ENCODE results near the gene RSRC1. TPM values are rescaled to one million over a fixed set of nuclear protein-coding genes. Genes with fewer than 3 reads are reported as not detected.
A peak's percentile ranks its signal among the peaks of the same experiment; 100 is the strongest.

Gene RSRC1
- total RNA-seq, 1 donor from 2014 or later = 80.5 TPM

DNA sequence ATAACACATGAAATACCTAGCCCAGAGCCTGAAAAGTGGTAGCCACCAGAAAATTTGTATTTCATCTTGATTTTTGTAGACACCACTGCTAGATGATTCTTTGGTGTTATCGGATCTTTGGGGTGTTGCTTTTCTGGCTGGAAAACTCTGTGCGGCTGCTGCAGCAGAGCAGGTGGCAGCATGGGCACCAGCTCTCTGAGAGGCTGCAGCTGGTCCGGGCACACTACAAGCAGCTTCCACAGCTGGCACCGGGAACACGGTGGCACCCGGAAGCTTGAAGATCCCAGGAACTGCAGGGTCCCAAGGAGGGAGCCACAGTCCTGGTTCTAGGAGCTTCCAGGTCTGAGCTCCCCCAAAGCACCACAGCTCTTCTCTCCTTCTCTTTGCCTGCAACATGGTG lies 249.4 kb downstream of the RSRC1 start:
- Histone ChIP-seq H3K4me3 (no peak overlapping the region), H3K9me3 (ENCODE audit: low read depth) (no peaks in the 10 kb centered on the region), H3K9ac (no peak overlapping the region), H4K20me1 (ENCODE audit: low read depth) (no peaks in the 10 kb centered on the region), H3K79me2 (ENCODE audit: low read depth) (no peaks in the 10 kb centered on the region), H2AFZ (replicated peaks) (no peak overlapping the region), H3K27me3 (no peaks in the 10 kb centered on the region), H3K4me1 (peaks cover 11% of the 10 kb centered on the region), H3K27ac (no peak overlapping the region), H3F3A (ENCODE audit: low read depth) (no peaks in the 10 kb centered on the region), H3K36me3 (no peaks in the 10 kb centered on the region), H3K4me2 (no peak overlapping the region)
- TF ChIP-seq EZH2phosphoT487 (IDR thresholded peaks at IDR 0.05) = no peak
- TF ChIP-seq, protein P1, sequence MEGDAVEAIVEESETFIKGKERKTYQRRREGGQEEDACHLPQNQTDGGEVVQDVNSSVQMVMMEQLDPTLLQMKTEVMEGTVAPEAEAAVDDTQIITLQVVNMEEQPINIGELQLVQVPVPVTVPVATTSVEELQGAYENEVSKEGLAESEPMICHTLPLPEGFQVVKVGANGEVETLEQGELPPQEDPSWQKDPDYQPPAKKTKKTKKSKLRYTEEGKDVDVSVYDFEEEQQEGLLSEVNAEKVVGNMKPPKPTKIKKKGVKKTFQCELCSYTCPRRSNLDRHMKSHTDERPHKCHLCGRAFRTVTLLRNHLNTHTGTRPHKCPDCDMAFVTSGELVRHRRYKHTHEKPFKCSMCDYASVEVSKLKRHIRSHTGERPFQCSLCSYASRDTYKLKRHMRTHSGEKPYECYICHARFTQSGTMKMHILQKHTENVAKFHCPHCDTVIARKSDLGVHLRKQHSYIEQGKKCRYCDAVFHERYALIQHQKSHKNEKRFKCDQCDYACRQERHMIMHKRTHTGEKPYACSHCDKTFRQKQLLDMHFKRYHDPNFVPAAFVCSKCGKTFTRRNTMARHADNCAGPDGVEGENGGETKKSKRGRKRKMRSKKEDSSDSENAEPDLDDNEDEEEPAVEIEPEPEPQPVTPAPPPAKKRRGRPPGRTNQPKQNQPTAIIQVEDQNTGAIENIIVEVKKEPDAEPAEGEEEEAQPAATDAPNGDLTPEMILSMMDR (IDR thresholded peaks at IDR 0.05) = no peak
- TF ChIP-seq EZH2 (IDR thresholded peaks at IDR 0.05) = no peak
- H3K27ac Mint-ChIP-seq = no peak overlapping the region
- H3K27me3 Mint-ChIP-seq (ENCODE audit: insufficient read depth, low read depth) = no peaks in the 10 kb centered on the region
- H3K36me3 Mint-ChIP-seq = no peaks in the 10 kb centered on the region
- DNase-seq (ENCODE audit: low spot score) = no peak
- H3K9me3 Mint-ChIP-seq = no peaks in the 10 kb centered on the region
- H3K4me1 Mint-ChIP-seq = no peaks in the 10 kb centered on the region
- H3K4me3 Mint-ChIP-seq = no peak overlapping the region

DNA sequence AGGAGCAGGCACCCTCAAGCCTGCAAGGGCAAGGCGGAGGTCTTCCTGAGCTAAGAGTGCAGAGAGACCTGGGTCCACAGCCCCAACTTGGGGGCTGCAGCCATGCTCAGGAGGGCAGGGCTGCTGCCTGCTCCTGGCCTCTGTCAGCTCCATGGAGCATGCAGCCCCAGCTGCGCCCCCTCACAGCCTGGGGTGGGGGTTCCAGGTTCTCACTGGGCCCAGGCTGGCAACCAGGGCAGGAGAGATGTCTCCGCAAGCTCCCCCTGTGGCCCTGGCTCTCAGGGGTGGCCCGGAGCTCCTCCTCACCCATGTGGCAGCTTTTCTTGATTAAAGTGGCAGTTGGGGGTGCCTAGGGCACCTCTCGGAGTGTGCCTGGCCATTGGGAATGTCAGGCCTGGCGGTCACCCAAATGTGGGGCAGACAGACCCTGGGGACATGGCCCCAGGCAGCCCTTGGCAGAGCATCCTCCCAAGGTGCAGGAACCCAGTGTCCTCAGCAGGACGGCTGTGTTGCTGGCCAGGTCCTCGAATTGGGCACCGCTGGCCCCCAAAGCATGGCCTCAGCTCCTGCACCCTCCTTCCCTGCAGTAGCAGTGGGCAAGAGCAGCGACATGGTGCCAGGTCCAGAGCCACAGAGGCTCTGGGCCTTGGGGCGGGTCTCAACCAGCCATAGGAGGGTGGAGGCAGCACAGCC lies 251.0 kb downstream of the RSRC1 start:
- no peaks in the 10 kb centered on the region for H3K9me3 ChIP-seq (ENCODE audit: low read depth)
- TF ChIP-seq, protein P1 (IDR thresholded peaks at IDR 0.05) = no peak
- TF ChIP-seq EZH2phosphoT487 (IDR thresholded peaks at IDR 0.05) (no peak), EZH2 (IDR thresholded peaks at IDR 0.05) (no peak)
- H3F3A ChIP-seq (ENCODE audit: low read depth) = no peaks in the 10 kb centered on the region
- H3K4me2 ChIP-seq = no peak overlapping the region
- peaks cover under 1% of the 10 kb centered on the region for H3K36me3 Mint-ChIP-seq
- no peaks in the 10 kb centered on the region for H4K20me1 ChIP-seq (ENCODE audit: low read depth)
- no peak overlapping the region for H2AFZ ChIP-seq (replicated peaks)
- DNase-seq (ENCODE audit: low spot score) = no peak
- H3K9ac ChIP-seq = no peak overlapping the region
- H3K9me3 Mint-ChIP-seq = peaks cover 4% of the 10 kb centered on the region
- H3K27me3 Mint-ChIP-seq (ENCODE audit: insufficient read depth, low read depth) = no peaks in the 10 kb centered on the region
- no peak overlapping the region for H3K27ac Mint-ChIP-seq
- H3K4me3 Mint-ChIP-seq = no peak overlapping the region
- H3K27ac ChIP-seq = no peak overlapping the region
- peaks cover 11% of the 10 kb centered on the region for H3K4me1 ChIP-seq
- no peaks in the 10 kb centered on the region for H3K36me3 ChIP-seq
- H3K4me3 ChIP-seq = no peak overlapping the region
- H3K4me1 Mint-ChIP-seq = no peaks in the 10 kb centered on the region
- H3K27me3 ChIP-seq = no peaks in the 10 kb centered on the region
- no peaks in the 10 kb centered on the region for H3K79me2 ChIP-seq (ENCODE audit: low read depth)

DNA sequence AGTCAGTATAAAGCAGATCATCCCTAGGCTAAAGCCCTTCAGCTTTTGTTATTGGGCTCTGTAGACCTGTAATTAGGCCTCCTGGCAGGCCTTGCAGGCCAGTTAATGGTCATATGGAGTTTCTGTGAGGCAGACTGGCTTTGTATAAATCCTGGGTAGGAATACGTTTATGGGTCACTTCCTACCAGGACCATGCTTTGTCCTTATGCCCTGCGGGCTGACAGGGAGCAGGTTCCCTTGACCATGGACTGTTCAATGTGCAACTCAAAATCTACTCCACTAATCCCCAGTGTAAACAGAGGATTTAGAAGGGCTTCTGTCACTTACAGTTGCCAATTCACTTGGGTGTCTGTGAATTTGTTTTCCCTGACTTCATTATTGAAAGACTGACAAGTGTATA lies 258.4 kb downstream of the RSRC1 start:
- Histone ChIP-seq H3K4me3 (no peak overlapping the region), H2AFZ (replicated peaks) (no peak overlapping the region), H3K4me1 (peaks cover 10% of the 10 kb centered on the region), H3K9me3 (ENCODE audit: low read depth) (no peaks in the 10 kb centered on the region), H4K20me1 (ENCODE audit: low read depth) (no peaks in the 10 kb centered on the region), H3F3A (ENCODE audit: low read depth) (peaks cover 10% of the 10 kb centered on the region), H3K9ac (no peak overlapping the region), H3K36me3 (no peaks in the 10 kb centered on the region), H3K27ac (no peak overlapping the region), H3K27me3 (no peaks in the 10 kb centered on the region), H3K4me2 (peak overlapping the region; percentile 3), H3K79me2 (ENCODE audit: low read depth) (no peaks in the 10 kb centered on the region)
- Mint-ChIP-seq H3K4me1 (peaks cover 12% of the 10 kb centered on the region), H3K27ac (peak overlapping the region; percentile 85), H3K36me3 (peaks cover 3% of the 10 kb centered on the region), H3K4me3 (no peak overlapping the region), H3K9me3 (peaks cover 15% of the 10 kb centered on the region), H3K27me3 (ENCODE audit: insufficient read depth, low read depth) (peaks cover 3% of the 10 kb centered on the region)
- TF ChIP-seq, protein P1 (IDR thresholded peaks at IDR 0.05) = no peak
- TF ChIP-seq EZH2phosphoT487 (IDR thresholded peaks at IDR 0.05) (peak; percentile 72), EZH2 (IDR thresholded peaks at IDR 0.05) (no peak)
- peak; percentile 56 for DNase-seq (ENCODE audit: low spot score)

Measured in neural progenitor cell (in vitro differentiated cells).